Upper lobe of right lung (tissue), 1 donor: Measurements from ENCODE around the gene PTPRK. TPM values are rescaled to one million over a fixed set of nuclear protein-coding genes. Genes with fewer than 3 reads are reported as not detected.

ENCODE experiments used
- ATAC-seq: fragments of 200-7000 bp; cut with Tn5 transposase; one replicate; pipeline ENCODE4 v1.9.1; 2020; ENCODE audit warnings: mild to moderate bottlenecking, moderate library complexity
- DNase-seq: peaks from one replicate; pipeline ENCODE4 v3.0.0-alpha.2; 2020
- H3K27ac ChIP-seq: fragments of 200-600 bp; one replicate; pipeline ENCODE4 v1.8.0; 2022
- H3K27me3 ChIP-seq: fragments of 200-600 bp; one replicate; pipeline ENCODE4 v1.8.0; 2022; ENCODE audit warnings: mild to moderate bottlenecking
- H3K36me3 ChIP-seq: fragments of 200-600 bp; one replicate; pipeline ENCODE4 v1.8.0; 2022
- H3K4me1 ChIP-seq: fragments of 200-600 bp; one replicate; pipeline ENCODE4 v1.8.0; 2022
- H3K4me3 ChIP-seq: fragments of 200-600 bp; one replicate; pipeline ENCODE4 v1.8.0; 2022; ENCODE audit warnings: mild to moderate bottlenecking
- H3K9me3 ChIP-seq: fragments of 200-600 bp; one replicate; pipeline ENCODE4 v1.8.0; 2022
- CTCF ChIP-seq: fragments of 200-600 bp; IDR thresholded peaks from one replicate; pipeline ENCODE4 v1.8.0; 2022; ENCODE audit warnings: antibody characterized with exemption
- intact Hi-C: fragments of 100-400 bp; cut with DNase I; formaldehyde crosslinking; loops from one replicate; pipeline ENCODE4 v1.11.0; 2022
- total RNA-seq: library from RNA; stranded (reverse); fragmentation: NEBNext Ultra II Directional; extraction: Animal tissue kit (Norgen Biotek cat#: 25700); gene quantifications from one replicate; pipeline ENCODE4 v1.2.1, GENCODE V29; 2021
- donor health status: DM: no; HTN: yes; CAD: no; lungs with severe emphysema.

PTPRK gene
- total RNA-seq, 1 donor from 2014 or later, result 64.6 TPM

- Histone ChIP-seq H3K27me3 (no peaks in the 10 kb centered on the region), H3K4me3 (no peak overlapping the region), H3K27ac (no peak overlapping the region), H3K9me3 (no peaks in the 10 kb centered on the region), H3K4me1 (no peaks in the 10 kb centered on the region), H3K36me3 (no peaks in the 10 kb centered on the region)
- intact Hi-C loops, result no loop called here
- TF ChIP-seq CTCF, result no peak
- ATAC-seq (no peak), DNase-seq (no peak)
Measured at GRCh38 chr6:128121190-128121589, 399.2 kb downstream of the PTPRK start.

- Histone ChIP-seq H3K27ac (no peak overlapping the region), H3K36me3 (no peaks in the 10 kb centered on the region), H3K4me3 (no peak overlapping the region), H3K9me3 (no peaks in the 10 kb centered on the region), H3K4me1 (no peaks in the 10 kb centered on the region), H3K27me3 (no peaks in the 10 kb centered on the region)
- no peak for TF ChIP-seq CTCF
- ATAC-seq, result no peak
- intact Hi-C loops, result no loop called here
- DNase-seq, result no peak
Measured at GRCh38 chr6:128118401-128118800, 402.0 kb downstream of the PTPRK start.

GRCh38 chr6:128117916-128118315, 402.5 kb downstream of the PTPRK start:
- H3K27me3 ChIP-seq, result no peaks in the 10 kb centered on the region
- TF ChIP-seq CTCF, result no peak
- intact Hi-C loops, result no loop called here
- ATAC-seq (no peak), DNase-seq (no peak)
- no peaks in the 10 kb centered on the region for H3K4me1 ChIP-seq
- H3K9me3 ChIP-seq, result no peaks in the 10 kb centered on the region
- no peak overlapping the region for H3K4me3 ChIP-seq
- H3K27ac ChIP-seq, result no peak overlapping the region
- no peaks in the 10 kb centered on the region for H3K36me3 ChIP-seq

GRCh38 chr6:128114164-128114563, 406.2 kb downstream of the PTPRK start:
- peaks cover 13% of the 10 kb centered on the region for H3K4me1 ChIP-seq
- H3K4me3 ChIP-seq, result no peak overlapping the region
- no peak for DNase-seq
- H3K36me3 ChIP-seq, result no peaks in the 10 kb centered on the region
- no peak for TF ChIP-seq CTCF
- no peak for ATAC-seq
- H3K27ac ChIP-seq, result no peak overlapping the region
- H3K9me3 ChIP-seq, result no peaks in the 10 kb centered on the region
- no peaks in the 10 kb centered on the region for H3K27me3 ChIP-seq
- intact Hi-C loops, result no loop called here

- no peaks in the 10 kb centered on the region for H3K27me3 ChIP-seq
- peak overlapping the region; percentile 36 for H3K4me3 ChIP-seq
- intact Hi-C loops, result no loop called here
- no peak for TF ChIP-seq CTCF
- H3K9me3 ChIP-seq, result no peaks in the 10 kb centered on the region
- H3K27ac ChIP-seq, result peak overlapping the region; percentile 12
- ATAC-seq (no peak), DNase-seq (no peak)
- peaks cover 13% of the 10 kb centered on the region for H3K4me1 ChIP-seq
- H3K36me3 ChIP-seq, result no peaks in the 10 kb centered on the region
Measured at GRCh38 chr6:128112494-128112893, 407.9 kb downstream of the PTPRK start.

- DNase-seq (no peak), ATAC-seq (no peak)
- no peaks in the 10 kb centered on the region for H3K36me3 ChIP-seq
- no peaks in the 10 kb centered on the region for H3K27me3 ChIP-seq
- intact Hi-C loops, result no loop called here
- TF ChIP-seq CTCF, result no peak
- H3K9me3 ChIP-seq, result no peaks in the 10 kb centered on the region
- no peak overlapping the region for H3K4me3 ChIP-seq
- H3K27ac ChIP-seq, result no peak overlapping the region
- peaks cover 13% of the 10 kb centered on the region for H3K4me1 ChIP-seq
Measured at GRCh38 chr6:128111096-128111495, 409.3 kb downstream of the PTPRK start.
